ENCODE measurements around the gene XKR3.
"Not testable (repeated sequence)": the region's sequence is repeated elsewhere in the genome, so short reads cannot be mapped to it uniquely, and the experiment has no call there.

XKR3 gene

GRCh38 chr22:16748160-16748929, 76.9 kb downstream of the XKR3 start:
- not testable (repeated sequence) for DNase-seq

DNA sequence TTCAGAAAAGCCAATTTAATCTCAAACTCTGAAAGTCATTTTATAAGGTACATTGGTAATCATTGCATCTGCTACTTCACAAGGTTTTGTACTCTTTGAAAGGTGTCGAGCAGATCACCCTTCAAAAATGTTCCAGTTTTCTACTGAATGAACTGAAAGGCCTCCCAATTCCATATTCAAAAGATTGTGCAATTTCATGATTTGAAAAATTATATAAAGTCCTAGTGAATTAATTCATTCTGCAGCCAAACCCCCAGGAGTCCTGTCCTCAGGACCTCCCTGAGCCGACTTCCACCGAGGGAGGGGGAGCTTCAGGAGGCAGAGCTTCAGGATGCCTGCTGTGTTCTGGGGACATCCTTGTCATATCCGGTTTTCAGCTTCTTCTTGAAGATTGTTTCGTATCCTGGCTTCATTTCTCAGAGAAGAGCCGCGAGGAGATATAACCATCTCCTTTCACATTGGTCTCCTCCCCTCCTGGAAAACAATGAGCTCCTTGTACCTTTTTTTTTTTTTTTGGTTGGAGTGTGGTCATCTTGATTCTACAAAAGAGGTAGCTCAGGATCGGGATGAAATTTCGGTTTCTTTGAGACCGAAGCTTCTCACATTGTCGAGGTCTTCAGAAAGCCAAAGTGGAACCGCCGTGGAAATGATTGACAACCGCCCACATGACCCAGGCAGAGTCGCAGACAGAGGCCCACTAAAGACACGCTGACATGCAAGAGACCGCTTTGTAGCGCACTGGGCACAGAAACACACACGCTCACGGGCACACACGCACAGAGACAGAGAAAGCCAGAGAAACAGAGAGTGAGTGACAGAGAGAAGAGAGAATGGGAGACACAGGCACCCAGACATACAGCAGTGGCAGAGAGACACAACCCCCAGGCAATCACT, 77.7 kb downstream of the XKR3 start:
- DNase-seq = not testable (repeated sequence)

GRCh38 chr22:16734271-16734670, 90.9 kb downstream of the XKR3 start:
- DNase-seq = not testable (repeated sequence)
